Measurements from ENCODE around the gene EGLN2.
A peak's percentile ranks its signal among the peaks of the same experiment; 100 is the strongest.

Gene EGLN2

DNA sequence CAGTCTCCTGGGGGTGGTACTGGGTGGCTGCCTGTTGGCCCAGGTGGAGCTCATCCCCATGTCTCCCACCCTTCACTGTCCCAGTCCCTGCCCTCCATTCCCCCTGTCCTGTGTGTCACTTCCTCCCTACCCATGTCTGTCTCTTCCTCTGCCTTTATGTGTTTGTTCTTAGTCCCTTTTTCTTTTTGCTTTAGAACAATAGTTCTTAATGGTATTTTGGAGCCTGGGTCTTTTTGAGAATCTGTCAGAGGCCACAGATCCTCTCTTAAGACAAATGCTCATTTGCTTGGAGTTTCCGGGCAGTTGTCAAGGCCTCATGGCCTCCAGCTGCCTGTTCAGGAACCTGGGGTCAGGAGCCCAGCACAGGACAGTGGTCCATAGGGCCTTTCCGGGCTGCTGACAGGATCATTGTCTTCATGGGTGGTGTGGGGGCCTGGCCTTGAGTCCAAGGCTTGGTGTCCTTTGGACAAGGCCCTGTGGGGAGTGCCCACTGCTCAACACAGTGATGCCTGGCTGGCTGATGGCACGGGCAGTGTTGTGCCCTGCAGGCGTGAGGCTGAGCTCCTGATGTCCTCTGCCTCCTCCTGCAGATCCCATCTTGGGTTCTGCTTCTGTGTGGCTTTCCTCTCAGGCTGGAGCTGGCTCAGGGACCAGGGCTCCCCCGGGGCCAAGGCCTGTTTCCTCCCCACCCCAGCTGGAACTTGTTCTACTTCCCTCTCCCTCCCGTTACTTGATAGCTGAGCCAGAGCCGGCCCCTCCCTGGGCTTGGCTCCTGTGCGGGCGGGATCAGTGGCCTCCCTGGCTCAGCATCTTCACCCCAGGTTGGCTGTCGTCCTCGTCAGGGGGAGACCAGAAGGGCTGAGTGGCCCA is 3.5 kb downstream of the EGLN2 start:
- Histone ChIP-seq H3K36me3 (ENCODE audit: insufficient read depth, low read length) (peaks cover 72% of the 10 kb centered on the region), H3K27me3 (ENCODE audit: insufficient read depth, low read length, poor library complexity) (no peaks in the 10 kb centered on the region), H3K9me3 (ENCODE audit: insufficient read depth, low read length, severe bottlenecking) (no peaks in the 10 kb centered on the region), H3K4me1 (ENCODE audit: insufficient read depth, low read length) (peaks cover 62% of the 10 kb centered on the region), H3K4me3 (ENCODE audit: low read depth in 1 of 2, low read length in 2 of 2) (peak overlapping the region in 1 of 2 experiments; percentile 49; a peak in 2 of 4 replicates), H2AFZ (ENCODE audit: low read depth, low read length) (no peak overlapping the region), H3K9ac (ENCODE audit: low read depth, low read length) (peak overlapping the region; percentile 36), H3K79me2 (ENCODE audit: insufficient read depth, low read length) (peaks cover 85% of the 10 kb centered on the region), H3K27ac (ENCODE audit: low read length) (peak overlapping the region; percentile 42), H3K4me2 (ENCODE audit: insufficient read depth, low read length) (peak overlapping the region; percentile 70), H4K20me1 (ENCODE audit: insufficient read depth, low read length) (peaks cover 77% of the 10 kb centered on the region)
- ATAC-seq (ENCODE audit: insufficient read depth, low read depth) (no peak), DNase-seq (no peak)
- no peak for TF ChIP-seq EZH2 (IDR thresholded peaks at IDR 0.05; ENCODE audit: borderline replicate concordance, low read depth, low read length, severe bottlenecking)
- TF ChIP-seq, protein P1, sequence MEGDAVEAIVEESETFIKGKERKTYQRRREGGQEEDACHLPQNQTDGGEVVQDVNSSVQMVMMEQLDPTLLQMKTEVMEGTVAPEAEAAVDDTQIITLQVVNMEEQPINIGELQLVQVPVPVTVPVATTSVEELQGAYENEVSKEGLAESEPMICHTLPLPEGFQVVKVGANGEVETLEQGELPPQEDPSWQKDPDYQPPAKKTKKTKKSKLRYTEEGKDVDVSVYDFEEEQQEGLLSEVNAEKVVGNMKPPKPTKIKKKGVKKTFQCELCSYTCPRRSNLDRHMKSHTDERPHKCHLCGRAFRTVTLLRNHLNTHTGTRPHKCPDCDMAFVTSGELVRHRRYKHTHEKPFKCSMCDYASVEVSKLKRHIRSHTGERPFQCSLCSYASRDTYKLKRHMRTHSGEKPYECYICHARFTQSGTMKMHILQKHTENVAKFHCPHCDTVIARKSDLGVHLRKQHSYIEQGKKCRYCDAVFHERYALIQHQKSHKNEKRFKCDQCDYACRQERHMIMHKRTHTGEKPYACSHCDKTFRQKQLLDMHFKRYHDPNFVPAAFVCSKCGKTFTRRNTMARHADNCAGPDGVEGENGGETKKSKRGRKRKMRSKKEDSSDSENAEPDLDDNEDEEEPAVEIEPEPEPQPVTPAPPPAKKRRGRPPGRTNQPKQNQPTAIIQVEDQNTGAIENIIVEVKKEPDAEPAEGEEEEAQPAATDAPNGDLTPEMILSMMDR (IDR thresholded peaks at IDR 0.05; ENCODE audit: borderline replicate concordance, extremely low read depth, low read length, poor library complexity, severe bottlenecking), result no peak

DNA sequence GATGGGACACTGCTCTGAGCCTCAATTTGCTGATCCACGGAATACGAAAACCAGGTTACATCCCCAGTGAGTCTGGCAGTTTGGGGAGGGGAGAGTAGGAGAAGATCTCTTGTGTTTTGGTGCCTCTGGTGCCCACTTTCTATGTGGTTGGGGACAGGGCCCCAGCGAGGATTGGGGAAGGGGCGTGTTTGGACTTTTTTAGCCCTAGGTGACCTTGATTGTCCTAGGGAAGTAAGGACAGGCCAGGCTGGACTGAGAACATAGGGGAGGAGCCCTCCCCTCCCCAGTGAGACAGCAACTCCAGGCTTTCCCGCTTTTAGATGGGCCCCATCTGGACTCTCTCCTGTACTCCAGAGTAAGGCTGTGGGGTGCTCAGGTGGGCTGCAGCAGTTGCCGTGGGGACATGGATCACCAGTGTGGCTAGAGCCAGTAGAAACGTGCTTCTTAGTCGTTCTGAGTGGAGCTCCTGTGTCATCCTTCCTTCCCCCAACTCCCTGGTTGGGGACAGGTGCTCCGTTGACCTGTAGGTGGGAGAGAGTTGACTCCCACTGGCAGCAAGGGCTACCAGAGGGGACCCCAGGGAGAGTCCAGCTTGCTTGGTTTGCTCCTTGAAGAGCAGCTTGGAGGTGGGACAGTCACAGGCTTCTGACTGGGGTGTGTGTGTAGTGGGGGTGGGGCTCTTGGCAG is 4.3 kb downstream of the EGLN2 start:
- H4K20me1 ChIP-seq (ENCODE audit: insufficient read depth, low read length), result peaks cover 84% of the 10 kb centered on the region
- H3K79me2 ChIP-seq (ENCODE audit: insufficient read depth, low read length), result peaks cover 90% of the 10 kb centered on the region
- H3K4me3 ChIP-seq (ENCODE audit: low read depth in 1 of 2, low read length in 2 of 2), result 0 out of 4 replicates have a peak overlapping the region, but pooled peaks of 1 of the 2 experiments have one; percentile 27
- peaks cover 80% of the 10 kb centered on the region for H3K36me3 ChIP-seq (ENCODE audit: insufficient read depth, low read length)
- H2AFZ ChIP-seq (ENCODE audit: low read depth, low read length), result no peak overlapping the region
- H3K4me1 ChIP-seq (ENCODE audit: insufficient read depth, low read length), result peaks cover 54% of the 10 kb centered on the region
- TF ChIP-seq, protein P1 (IDR thresholded peaks at IDR 0.05; ENCODE audit: borderline replicate concordance, extremely low read depth, low read length, poor library complexity, severe bottlenecking), result no peak
- TF ChIP-seq EZH2 (IDR thresholded peaks at IDR 0.05; ENCODE audit: borderline replicate concordance, low read depth, low read length, severe bottlenecking), result no peak
- peak overlapping the region; percentile 70 for H3K4me2 ChIP-seq (ENCODE audit: insufficient read depth, low read length)
- ATAC-seq (ENCODE audit: insufficient read depth, low read depth) (no peak), DNase-seq (no peak)
- H3K27me3 ChIP-seq (ENCODE audit: insufficient read depth, low read length, poor library complexity), result no peaks in the 10 kb centered on the region
- H3K9me3 ChIP-seq (ENCODE audit: insufficient read depth, low read length, severe bottlenecking), result no peaks in the 10 kb centered on the region
- H3K9ac ChIP-seq (ENCODE audit: low read depth, low read length), result peak overlapping the region; percentile 36; the same call in 1 of the 2 replicates
- peak overlapping the region; percentile 41; the same call in 1 of the 2 replicates for H3K27ac ChIP-seq (ENCODE audit: low read length)

DNA sequence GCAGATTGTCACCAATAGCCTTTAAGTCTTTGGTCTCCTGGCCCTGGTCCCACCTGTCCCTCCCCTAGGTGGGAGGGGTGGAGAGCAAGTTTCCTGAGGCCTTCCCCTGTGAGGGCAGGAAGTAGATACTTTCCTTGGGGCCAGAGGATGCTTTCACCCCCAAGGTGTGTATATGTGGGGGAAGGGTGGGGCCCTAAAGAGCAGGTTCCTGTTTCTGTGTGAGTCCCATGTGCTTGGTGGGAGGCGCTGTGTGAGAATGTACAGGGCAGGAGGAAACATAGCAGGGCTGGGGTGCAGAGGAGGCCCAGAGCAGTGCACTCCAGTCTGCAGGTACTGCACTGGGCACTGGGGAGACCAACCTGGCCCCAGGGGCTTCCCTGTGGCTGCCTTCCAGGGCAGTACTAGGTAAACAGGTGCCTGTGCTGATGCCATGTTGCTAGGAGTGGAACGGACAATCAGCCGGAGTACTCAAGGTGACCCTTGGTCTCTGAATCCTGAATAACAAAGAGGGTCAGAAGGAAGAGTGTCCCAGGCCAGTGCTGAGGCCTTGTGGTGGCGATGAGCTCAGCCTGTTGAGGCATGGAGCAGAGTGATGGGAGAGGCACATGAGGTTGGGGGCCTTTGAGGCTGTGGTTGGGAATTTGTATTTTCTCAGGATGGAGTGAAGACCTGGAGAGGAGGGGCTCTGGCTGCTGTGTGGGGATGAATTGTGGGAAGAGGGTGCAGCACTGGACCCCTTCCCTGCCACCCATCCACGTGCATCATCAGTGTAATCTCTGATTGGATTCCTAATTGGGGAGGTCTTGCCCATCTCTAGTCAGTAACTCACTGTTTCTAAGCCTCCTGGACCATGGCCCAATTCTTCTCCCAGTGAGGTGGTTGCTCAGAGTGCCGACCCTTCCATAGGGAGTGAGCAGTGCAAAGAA is 5.1 kb downstream of the EGLN2 start:
- peak overlapping the region; percentile 70 for H3K4me2 ChIP-seq (ENCODE audit: insufficient read depth, low read length)
- DNase-seq (no peak), ATAC-seq (ENCODE audit: insufficient read depth, low read depth) (no peak)
- H3K27me3 ChIP-seq (ENCODE audit: insufficient read depth, low read length, poor library complexity), result no peaks in the 10 kb centered on the region
- no peaks in the 10 kb centered on the region for H3K9me3 ChIP-seq (ENCODE audit: insufficient read depth, low read length, severe bottlenecking)
- 0 out of 2 replicates have a peak overlapping the region, but pooled peaks have one; percentile 36 for H3K9ac ChIP-seq (ENCODE audit: low read depth, low read length)
- no peak overlapping the region; the same call in 1 of the 2 replicates for H3K27ac ChIP-seq (ENCODE audit: low read length)
- H3K4me1 ChIP-seq (ENCODE audit: insufficient read depth, low read length), result peaks cover 52% of the 10 kb centered on the region
- H3K79me2 ChIP-seq (ENCODE audit: insufficient read depth, low read length), result peaks cover 94% of the 10 kb centered on the region
- peaks cover 87% of the 10 kb centered on the region for H3K36me3 ChIP-seq (ENCODE audit: insufficient read depth, low read length)
- TF ChIP-seq EZH2 (IDR thresholded peaks at IDR 0.05; ENCODE audit: borderline replicate concordance, low read depth, low read length, severe bottlenecking), result no peak
- TF ChIP-seq, protein P1 (IDR thresholded peaks at IDR 0.05; ENCODE audit: borderline replicate concordance, extremely low read depth, low read length, poor library complexity, severe bottlenecking), result no peak
- H4K20me1 ChIP-seq (ENCODE audit: insufficient read depth, low read length), result peaks cover 92% of the 10 kb centered on the region
- H2AFZ ChIP-seq (ENCODE audit: low read depth, low read length), result no peak overlapping the region
- 0 out of 4 replicates have a peak overlapping the region, but pooled peaks of 1 of the 2 experiments have one; percentile 14 for H3K4me3 ChIP-seq (ENCODE audit: low read depth in 1 of 2, low read length in 2 of 2)
